Amygdala (tissue), 56 donors: ENCODE measurements around the gene CISH.

Source experiments
- DNase-seq, 56 donors: peaks; one replicate each; lab custom pipeline; 2025; lab: John Stamatoyannopoulos, UW

Gene CISH

GRCh38 chr3:50575372-50575771, 36.2 kb downstream of the CISH start:
- no peak for DNase-seq

- no peak for DNase-seq
These were observed 37.1 kb downstream of the CISH start for GRCh38 chr3:50574444-50574831.

GRCh38 chr3:50573566-50574443, 37.8 kb downstream of the CISH start:
- no peak for DNase-seq

- DNase-seq: no peak
These were observed 38.7 kb downstream of the CISH start for GRCh38 chr3:50572801-50573371.

- DNase-seq: peak in 45 of 56 donors; percentile 5 to 75 (median 30)
These were observed 39.4 kb downstream of the CISH start for GRCh38 chr3:50572158-50572557.

GRCh38 chr3:50571486-50571885, 40.1 kb downstream of the CISH start:
- DNase-seq: no peak

- no peak for DNase-seq
These were observed 40.9 kb downstream of the CISH start for GRCh38 chr3:50570508-50571279.

GRCh38 chr3:50568947-50569749, 42.4 kb downstream of the CISH start, which contains the start of gene HEMK1:
Gene HEMK1 (plus strand): TSS chr3:50569522. CDS start chr3:50571105, 1,583 bp downstream.
- peak; percentile 78 to 99 (median 94) for DNase-seq

GRCh38 chr3:50567386-50568167, 44.0 kb downstream of the CISH start, which contains the start of gene C3orf18:
Gene C3orf18 (minus strand): TSS chr3:50567747. CDS start chr3:50565699, 2,048 bp downstream.
- DNase-seq: peak; percentile 39 to 92 (median 82)

- peak in 1 of 56 donors; percentile 33 for DNase-seq
These were observed 44.6 kb downstream of the CISH start for GRCh38 chr3:50567011-50567385.

GRCh38 chr3:50564321-50564720, 47.3 kb downstream of the CISH start:
- DNase-seq: no peak

GRCh38 chr3:50563867-50564266, 47.7 kb downstream of the CISH start:
- DNase-seq: peak in 3 of 56 donors; percentile 15 to 27 (median 21)

GRCh38 chr3:50562861-50563260, 48.7 kb downstream of the CISH start:
- no peak for DNase-seq

- DNase-seq: no peak
These were observed 51.9 kb downstream of the CISH start for GRCh38 chr3:50559702-50560101.

GRCh38 chr3:50557915-50558314, 53.7 kb downstream of the CISH start:
- DNase-seq: no peak

- DNase-seq: no peak
These were observed 54.5 kb downstream of the CISH start for GRCh38 chr3:50557106-50557505.
